MCF 10A (cell line): ENCODE measurements around the gene SHROOM3. TPM values are rescaled to one million over a fixed set of nuclear protein-coding genes. Genes with fewer than 3 reads are reported as not detected.

ENCODE experiments used
- BruUV-seq: library from RNA; stranded (reverse); fragments of 400-500 nt; replicated peaks from 2 replicates; lab custom pipeline; 2021; lab: Mats Ljungman, UMichigan
- CTCF ChIA-PET: fragments of 300-600 bp; sonication (Branson Sonifier 250); formaldehyde crosslinking; extraction: SDS; loops from one replicate; lab custom pipeline; 2021; ENCODE audit warnings: antibody characterized with exemption, inconsistent platforms; lab: Yijun Ruan, JAX
- POLR2A ChIA-PET: fragments of 300-600, 350-650 bp; sonication (Branson Sonifier 250); formaldehyde crosslinking; extraction: SDS; loops from one replicate; lab custom pipeline; 2020; ENCODE audit warnings: antibody characterized with exemption, inconsistent platforms; lab: Yijun Ruan, JAX
- DNase-seq: peaks from one replicate; pipeline ENCODE4 v3.0.0-alpha.2; 2018; ENCODE audit not compliant: unreplicated experiment
- H3K27ac Mint-ChIP-seq: one replicate; pipeline ENCODE4 v1.8.0; 2022; ENCODE audit warnings: mild to moderate bottlenecking, low read depth, mixed read lengths; ENCODE audit not compliant: unreplicated experiment
- H3K27me3 Mint-ChIP-seq: one replicate; pipeline ENCODE4 v1.8.0; 2022; ENCODE audit warnings: mixed read lengths; ENCODE audit not compliant: insufficient read depth, unreplicated experiment
- H3K36me3 Mint-ChIP-seq: one replicate; pipeline ENCODE4 v1.8.0; 2022; ENCODE audit warnings: mild to moderate bottlenecking, moderate library complexity, mixed read lengths; ENCODE audit not compliant: insufficient read depth, unreplicated experiment
- H3K4me1 Mint-ChIP-seq: one replicate; pipeline ENCODE4 v1.8.0; 2022; ENCODE audit warnings: mixed read lengths; ENCODE audit not compliant: insufficient read depth, unreplicated experiment
- H3K4me3 Mint-ChIP-seq: one replicate; pipeline ENCODE4 v1.8.0; 2022; ENCODE audit warnings: mild to moderate bottlenecking, moderate library complexity, mixed read lengths; ENCODE audit not compliant: unreplicated experiment
- H3K9me3 Mint-ChIP-seq: one replicate; pipeline ENCODE4 v1.8.0; 2022; ENCODE audit warnings: mixed read lengths; ENCODE audit not compliant: unreplicated experiment
- intact Hi-C: fragments of 100-400 bp; cut with micrococcal nuclease; formaldehyde crosslinking; loops from 2 replicates; pipeline ENCODE4 v1.14.1; 2022
- total RNA-seq: library from RNA; stranded (reverse); gene quantifications from 2 replicates; pipeline ENCODE4 v1.2.3, GENCODE V29; 2022
- TF ChIP-seq, protein P1 (sequence below): fragments of 200-600 bp; IDR thresholded peaks from one replicate; pipeline ENCODE4 v1.8.0; 2022; ENCODE audit warnings: antibody characterized with exemption, mild to moderate bottlenecking; ENCODE audit not compliant: unreplicated experiment

The SHROOM3 gene
- total RNA-seq, 1 experiment from 2014 or later = 20.7 TPM

DNA sequence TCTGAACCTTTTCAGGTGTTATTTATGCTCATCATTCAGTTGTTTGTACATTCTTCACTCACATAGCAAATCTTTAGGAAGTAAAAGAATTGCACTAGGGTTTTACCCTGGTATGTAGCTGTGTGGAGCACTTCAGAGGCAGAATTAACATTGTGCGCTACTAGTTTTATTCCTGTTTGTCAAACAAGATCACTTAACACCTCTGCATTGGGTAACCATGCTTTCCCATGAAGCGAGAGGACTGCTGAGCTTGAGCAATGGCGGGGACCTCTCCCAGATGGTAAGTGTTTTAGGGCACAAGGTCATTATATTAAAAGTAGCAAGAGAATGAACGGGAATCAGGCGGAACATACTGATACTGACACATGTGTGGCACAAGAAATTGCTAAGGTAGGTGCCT lies 59.2 kb downstream of the SHROOM3 start:
- peaks cover 5% of the 10 kb centered on the region for H3K36me3 Mint-ChIP-seq
- H3K4me3 Mint-ChIP-seq = no peak overlapping the region
- ChIA-PET CTCF (interaction anchor here (0.6 to 4.9 kb wide), 3 partner anchors 10 to 263 kb away, joined by 3 to 31 read pairs (median 4); no protein-coding TSS in a partner anchor), POLR2A (interaction anchor here (0.8 kb wide), 1 partner anchor 50 kb away, joined by 3 read pairs; no protein-coding TSS in a partner anchor)
- no peak for DNase-seq
- no TSS peak for BruUV-seq
- H3K27ac Mint-ChIP-seq = no peak overlapping the region
- TF ChIP-seq, protein P1, sequence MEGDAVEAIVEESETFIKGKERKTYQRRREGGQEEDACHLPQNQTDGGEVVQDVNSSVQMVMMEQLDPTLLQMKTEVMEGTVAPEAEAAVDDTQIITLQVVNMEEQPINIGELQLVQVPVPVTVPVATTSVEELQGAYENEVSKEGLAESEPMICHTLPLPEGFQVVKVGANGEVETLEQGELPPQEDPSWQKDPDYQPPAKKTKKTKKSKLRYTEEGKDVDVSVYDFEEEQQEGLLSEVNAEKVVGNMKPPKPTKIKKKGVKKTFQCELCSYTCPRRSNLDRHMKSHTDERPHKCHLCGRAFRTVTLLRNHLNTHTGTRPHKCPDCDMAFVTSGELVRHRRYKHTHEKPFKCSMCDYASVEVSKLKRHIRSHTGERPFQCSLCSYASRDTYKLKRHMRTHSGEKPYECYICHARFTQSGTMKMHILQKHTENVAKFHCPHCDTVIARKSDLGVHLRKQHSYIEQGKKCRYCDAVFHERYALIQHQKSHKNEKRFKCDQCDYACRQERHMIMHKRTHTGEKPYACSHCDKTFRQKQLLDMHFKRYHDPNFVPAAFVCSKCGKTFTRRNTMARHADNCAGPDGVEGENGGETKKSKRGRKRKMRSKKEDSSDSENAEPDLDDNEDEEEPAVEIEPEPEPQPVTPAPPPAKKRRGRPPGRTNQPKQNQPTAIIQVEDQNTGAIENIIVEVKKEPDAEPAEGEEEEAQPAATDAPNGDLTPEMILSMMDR = no peak
- intact Hi-C loops = no loop called here
- H3K27me3 Mint-ChIP-seq = no peaks in the 10 kb centered on the region
- H3K4me1 Mint-ChIP-seq = peaks cover 7% of the 10 kb centered on the region
- no peaks in the 10 kb centered on the region for H3K9me3 Mint-ChIP-seq

DNA sequence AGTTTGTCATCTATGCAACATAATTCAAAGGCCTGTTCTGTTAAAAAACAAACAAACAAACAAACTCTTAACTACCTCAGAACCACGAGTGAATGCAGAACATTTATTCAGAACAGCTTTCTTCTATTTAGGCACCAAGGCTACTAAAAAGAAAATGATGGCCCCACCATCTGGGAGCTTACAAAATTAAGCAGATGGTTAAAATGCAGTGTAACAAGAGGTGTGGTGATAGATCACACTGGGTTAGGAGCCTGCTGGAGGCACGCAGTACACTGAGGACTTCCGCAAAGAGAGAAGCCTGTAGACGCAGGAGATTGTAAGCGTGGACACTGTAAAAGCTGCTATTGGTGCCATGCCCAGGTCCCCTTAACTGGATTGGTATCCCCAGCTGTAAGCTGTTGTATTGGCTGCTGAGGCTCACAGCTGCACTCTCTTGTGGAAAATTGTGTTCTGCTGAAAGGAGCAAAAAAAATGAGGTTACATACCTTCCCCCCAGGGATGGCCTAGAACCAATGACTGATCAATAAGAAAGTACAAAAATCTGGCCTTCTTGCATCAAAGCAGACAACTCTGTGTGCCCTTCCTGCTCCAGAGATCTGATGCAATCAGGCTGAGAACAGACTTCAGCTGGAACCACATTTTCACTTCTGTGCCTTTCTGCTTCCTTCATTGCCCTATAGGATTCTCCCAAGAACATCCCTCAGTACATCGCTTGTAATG lies 60.0 kb downstream of the SHROOM3 start:
- no peak overlapping the region for H3K4me3 Mint-ChIP-seq
- H3K9me3 Mint-ChIP-seq = no peaks in the 10 kb centered on the region
- DNase-seq = no peak
- TF ChIP-seq, protein P1 = no peak
- no peaks in the 10 kb centered on the region for H3K4me1 Mint-ChIP-seq
- no peak overlapping the region for H3K27ac Mint-ChIP-seq
- H3K27me3 Mint-ChIP-seq = no peaks in the 10 kb centered on the region
- intact Hi-C loops = no loop called here
- no TSS peak for BruUV-seq
- ChIA-PET POLR2A (no interaction called here), CTCF (interaction anchor here (4.9 kb wide), 1 partner anchor 9 kb away, joined by 31 read pairs; no protein-coding TSS in a partner anchor)
- H3K36me3 Mint-ChIP-seq = no peaks in the 10 kb centered on the region

DNA sequence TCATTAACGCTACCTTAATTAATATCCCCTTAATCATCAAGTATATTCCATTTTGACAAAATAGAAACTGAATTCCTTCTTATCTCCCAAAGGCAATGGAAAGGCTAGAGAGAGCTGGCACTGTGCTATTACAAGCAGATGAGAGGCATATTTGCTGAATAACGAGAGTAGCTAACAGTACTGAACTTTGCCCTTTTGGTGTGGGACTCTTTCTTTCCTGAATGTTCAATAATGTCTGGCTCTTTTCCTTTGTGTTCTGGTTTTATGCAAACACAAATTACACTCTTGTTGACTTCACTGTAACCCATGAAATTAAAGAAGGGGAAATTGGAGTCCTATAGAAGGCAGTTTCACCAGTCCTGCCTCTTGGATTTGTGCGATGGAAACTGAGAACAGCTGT lies 63.5 kb downstream of the SHROOM3 start:
- CTCF ChIA-PET = interaction anchor here (0.5 to 8.2 kb wide), 5 partner anchors 10 to 319 kb away, joined by 3 to 294 read pairs (median 3); partner anchors contain the start of gene SHROOM3
- BruUV-seq = no TSS peak

DNA sequence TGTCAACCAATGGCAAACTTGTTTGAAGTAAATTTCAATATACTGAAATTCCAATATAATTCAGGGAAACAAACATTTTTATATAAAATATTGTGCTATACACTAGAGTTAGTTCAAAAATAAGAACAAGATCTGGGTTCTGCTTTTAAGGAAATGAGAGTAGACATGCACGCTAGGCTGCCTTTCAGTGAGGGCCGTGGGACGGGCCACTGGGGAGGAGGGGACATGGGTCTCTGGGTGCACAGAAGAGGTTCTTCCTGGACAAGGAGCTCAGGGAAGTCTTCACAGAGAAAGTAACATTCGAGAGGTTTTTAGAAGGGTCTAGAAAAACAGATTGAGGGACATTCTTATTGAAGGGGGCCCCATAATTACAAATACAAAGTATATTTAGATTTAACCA lies 64.4 kb downstream of the SHROOM3 start:
- Mint-ChIP-seq H3K9me3 (no peaks in the 10 kb centered on the region), H3K4me3 (no peak overlapping the region), H3K36me3 (no peaks in the 10 kb centered on the region), H3K4me1 (no peaks in the 10 kb centered on the region), H3K27ac (no peak overlapping the region), H3K27me3 (no peaks in the 10 kb centered on the region)
- TF ChIP-seq, protein P1 = no peak
- intact Hi-C loops = no loop called here
- no peak for DNase-seq
- ChIA-PET POLR2A (interaction anchor here (0.5 to 7.2 kb wide), 9 partner anchors 10 to 450 kb away, joined by 3 to 76 read pairs (median 3); partner anchors contain the start of genes SEPTIN11 and SHROOM3), CTCF (interaction anchor here (0.6 to 8.2 kb wide), 6 partner anchors 12 to 320 kb away, joined by 3 to 294 read pairs (median 6); partner anchors contain the start of gene SHROOM3)
- no TSS peak for BruUV-seq

More for the DNA sequence above, 63.5 kb downstream of the SHROOM3 start:
- intact Hi-C loops = no loop called here
- no peak for DNase-seq
- POLR2A ChIA-PET = interaction anchor here (0.6 to 7.2 kb wide), 6 partner anchors 10 to 451 kb away, joined by 3 to 76 read pairs (median 4); partner anchors contain the start of genes SEPTIN11 and SHROOM3
- Mint-ChIP-seq H3K4me3 (no peak overlapping the region), H3K27me3 (no peaks in the 10 kb centered on the region), H3K27ac (no peak overlapping the region), H3K9me3 (no peaks in the 10 kb centered on the region), H3K4me1 (no peaks in the 10 kb centered on the region), H3K36me3 (no peaks in the 10 kb centered on the region)
- TF ChIP-seq, protein P1 = no peak
